Thyroid gland (tissue), 4 donors: ENCODE results near the gene ZNF385B. TPM values are rescaled to one million over a fixed set of nuclear protein-coding genes. Genes with fewer than 3 reads are reported as not detected.

Source experiments
- DNase-seq, 2 donors: peaks; one replicate each; pipeline ENCODE4 v3.0.0-alpha.2; 2019
- H3K27ac ChIP-seq, 3 donors: fragments of 200-600 bp; sonication (generic); 1 replicate in 2 of 3; 2 replicates in 1 of 3; pipeline ENCODE4 v1.5.1; 2016 to 2019; ENCODE audit warnings: mild to moderate bottlenecking in 1 of 3, moderate library complexity in 1 of 3
- H3K27me3 ChIP-seq: fragments of 200-600 bp; sonication (generic); one replicate; pipeline ENCODE4 v1.5.1; 2019
- H3K36me3 ChIP-seq, 2 donors: fragments of 200-600 bp; sonication (generic); one replicate each; pipeline ENCODE4 v1.5.1; 2016 to 2019
- H3K4me1 ChIP-seq, 2 donors: fragments of 200-600 bp; sonication (generic); one replicate each; pipeline ENCODE4 v1.5.1; 2017 to 2019
- H3K4me3 ChIP-seq, 3 donors: fragments of 200-600 bp; sonication (generic); replicated peaks in 1 of 3; 1 replicate in 2 of 3; 2 replicates in 1 of 3; pipeline ENCODE4 v1.5.1; 2016; ENCODE audit warnings: mild to moderate bottlenecking in 1 of 3
- H3K9me3 ChIP-seq: fragments of 200-600 bp; sonication (generic); one replicate; pipeline ENCODE4 v1.5.1; 2017
- POLR2A ChIP-seq, 2 donors: fragments of 450-650 bp; IDR thresholded peaks; one replicate each; pipeline ENCODE4 v1.6.1; 2017; ENCODE audit warnings: antibody characterized with exemption in 2 of 2, mild to moderate bottlenecking in 2 of 2, moderate library complexity in 1 of 2
- WGBS, 2 donors: methylation state at CpG; one replicate each; pipeline ENCODE4 v1.1.5; 2017; 5-methylcytosine and 5-hydroxymethylcytosine counted together
- intact Hi-C: fragments of 100-400 bp; cut with DNase I; formaldehyde crosslinking; loops from one replicate; pipeline ENCODE4 v1.15.1; 2023
- total RNA-seq, 4 donors: library from RNA; depleted of rRNA; stranded (reverse); fragments of >200 nt; gene quantifications; one replicate each; pipeline ENCODE4 v1.2.3, GENCODE V29; 2016
- TF ChIP-seq, protein P1 (sequence below), 6 experiments: fragments of 200-600 bp in 3 of 6; fragments of 450-650 bp in 3 of 6; sonication (generic) in 3 of 6; IDR thresholded peaks; one replicate each; pipeline ENCODE4 v1.5.1; 2016 to 2019; ENCODE audit warnings: antibody characterized with exemption in 6 of 6, mild to moderate bottlenecking in 2 of 6, inconsistent platforms in 1 of 6, moderate library complexity in 1 of 6

ZNF385B gene
- total RNA-seq, 4 donors from 2014 or later = 1.3 to 2.8 (median 1.8) TPM

DNA sequence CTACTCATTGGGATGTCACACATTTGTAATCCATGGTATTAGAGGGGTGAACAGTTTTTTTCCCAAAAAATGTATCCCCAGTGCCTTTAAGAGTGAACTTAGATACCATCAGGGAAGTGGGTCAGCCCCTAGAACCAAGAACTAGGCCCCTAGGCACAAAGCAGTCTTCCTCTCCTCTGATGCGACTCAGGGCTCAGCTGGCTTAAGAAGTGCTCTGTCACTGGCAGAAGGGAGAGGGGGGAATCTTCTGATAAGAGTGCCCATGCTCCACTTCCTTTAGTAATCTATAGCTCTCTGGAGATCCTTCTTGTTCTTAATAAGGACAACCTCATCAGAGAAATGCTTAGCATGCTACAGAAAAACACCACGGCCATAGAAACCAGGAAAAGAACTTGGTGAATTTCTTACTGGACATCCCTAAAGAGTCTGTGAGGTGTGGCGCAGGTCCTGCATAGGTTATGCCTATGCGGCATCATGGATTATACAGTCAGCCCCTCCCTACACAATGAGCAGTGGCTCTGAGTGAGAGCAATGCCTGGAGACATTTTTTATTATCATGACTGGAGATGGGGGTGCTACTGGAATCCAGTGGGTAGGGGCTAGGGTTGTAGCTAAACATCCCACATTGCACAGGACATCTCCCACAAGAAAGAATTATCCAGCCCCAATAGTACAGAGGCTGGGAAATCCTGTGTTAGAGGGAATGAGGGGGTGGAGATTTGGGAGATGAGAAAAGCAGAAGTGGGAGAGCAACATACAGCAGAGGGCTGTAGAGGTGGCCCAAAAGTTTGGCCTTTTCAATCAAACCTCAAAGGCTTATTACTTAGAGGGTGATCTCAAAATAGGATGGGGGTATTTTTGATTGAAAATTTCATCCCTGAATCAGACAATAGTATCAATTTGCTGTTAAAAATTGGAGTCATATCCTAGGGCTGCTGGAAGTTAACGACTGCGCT is 21.7 kb upstream of the ZNF385B start:
- no peak overlapping the region for H3K27ac ChIP-seq
- no peaks in the 10 kb centered on the region for H3K9me3 ChIP-seq
- H3K36me3 ChIP-seq = no peaks in the 10 kb centered on the region
- 82 to 87% methylated on average over 6 of the region's 6 CpGs for WGBS, 2 donors
- TF ChIP-seq POLR2A (IDR thresholded peaks at IDR 0.05) = no peak
- TF ChIP-seq, protein P1, sequence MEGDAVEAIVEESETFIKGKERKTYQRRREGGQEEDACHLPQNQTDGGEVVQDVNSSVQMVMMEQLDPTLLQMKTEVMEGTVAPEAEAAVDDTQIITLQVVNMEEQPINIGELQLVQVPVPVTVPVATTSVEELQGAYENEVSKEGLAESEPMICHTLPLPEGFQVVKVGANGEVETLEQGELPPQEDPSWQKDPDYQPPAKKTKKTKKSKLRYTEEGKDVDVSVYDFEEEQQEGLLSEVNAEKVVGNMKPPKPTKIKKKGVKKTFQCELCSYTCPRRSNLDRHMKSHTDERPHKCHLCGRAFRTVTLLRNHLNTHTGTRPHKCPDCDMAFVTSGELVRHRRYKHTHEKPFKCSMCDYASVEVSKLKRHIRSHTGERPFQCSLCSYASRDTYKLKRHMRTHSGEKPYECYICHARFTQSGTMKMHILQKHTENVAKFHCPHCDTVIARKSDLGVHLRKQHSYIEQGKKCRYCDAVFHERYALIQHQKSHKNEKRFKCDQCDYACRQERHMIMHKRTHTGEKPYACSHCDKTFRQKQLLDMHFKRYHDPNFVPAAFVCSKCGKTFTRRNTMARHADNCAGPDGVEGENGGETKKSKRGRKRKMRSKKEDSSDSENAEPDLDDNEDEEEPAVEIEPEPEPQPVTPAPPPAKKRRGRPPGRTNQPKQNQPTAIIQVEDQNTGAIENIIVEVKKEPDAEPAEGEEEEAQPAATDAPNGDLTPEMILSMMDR (IDR thresholded peaks at IDR 0.05) = no peak
- no peak overlapping the region for H3K4me3 ChIP-seq
- H3K27me3 ChIP-seq = no peaks in the 10 kb centered on the region
- no peak for DNase-seq
- intact Hi-C loops = no loop called here
- no peaks in the 10 kb centered on the region for H3K4me1 ChIP-seq

DNA sequence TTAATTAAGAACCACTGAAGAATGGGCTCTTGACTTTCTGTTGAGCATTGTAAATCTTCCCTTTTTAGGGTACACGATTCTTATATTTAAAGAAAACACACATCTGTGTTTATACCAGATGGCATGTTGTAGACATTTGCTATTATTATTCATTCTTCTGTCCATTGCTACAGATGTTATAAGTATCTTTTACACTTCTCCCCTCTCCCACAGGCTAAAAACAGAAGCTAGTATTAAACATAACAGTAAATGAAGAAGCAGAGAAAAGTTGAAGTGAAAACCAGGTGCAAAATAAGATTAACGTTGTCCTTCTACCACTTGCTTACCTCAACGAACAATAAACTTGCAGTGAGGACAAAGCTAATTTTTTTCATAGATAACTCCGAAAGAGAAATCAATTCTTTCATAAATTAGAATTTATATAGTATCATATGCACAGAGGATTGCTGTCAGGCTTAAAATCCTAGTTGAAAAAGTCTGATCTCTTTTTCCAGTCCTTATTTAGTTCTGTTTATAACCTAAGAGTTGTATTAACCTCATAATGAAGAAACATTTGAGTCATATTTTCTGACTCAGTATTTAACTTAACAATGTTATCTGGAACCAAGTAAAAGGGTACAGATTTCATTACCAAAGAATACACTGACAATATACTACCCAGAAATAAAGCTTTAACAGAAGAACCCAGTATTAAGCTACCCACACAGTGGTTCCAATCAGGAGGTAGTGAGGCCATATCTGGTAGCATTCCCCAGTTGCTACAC is 16.4 kb upstream of the ZNF385B start:
- TF ChIP-seq, protein P1 (IDR thresholded peaks at IDR 0.05) = no peak
- TF ChIP-seq POLR2A (IDR thresholded peaks at IDR 0.05) = no peak
- H3K4me3 ChIP-seq = no peak overlapping the region
- no peak for DNase-seq
- no peaks in the 10 kb centered on the region for H3K4me1 ChIP-seq
- 88 to 92% methylated on average over 4 of the region's 4 CpGs for WGBS, 2 donors
- H3K27me3 ChIP-seq = no peaks in the 10 kb centered on the region
- intact Hi-C loops = no loop called here
- no peak overlapping the region for H3K27ac ChIP-seq
- no peaks in the 10 kb centered on the region for H3K9me3 ChIP-seq
- H3K36me3 ChIP-seq = no peaks in the 10 kb centered on the region

DNA sequence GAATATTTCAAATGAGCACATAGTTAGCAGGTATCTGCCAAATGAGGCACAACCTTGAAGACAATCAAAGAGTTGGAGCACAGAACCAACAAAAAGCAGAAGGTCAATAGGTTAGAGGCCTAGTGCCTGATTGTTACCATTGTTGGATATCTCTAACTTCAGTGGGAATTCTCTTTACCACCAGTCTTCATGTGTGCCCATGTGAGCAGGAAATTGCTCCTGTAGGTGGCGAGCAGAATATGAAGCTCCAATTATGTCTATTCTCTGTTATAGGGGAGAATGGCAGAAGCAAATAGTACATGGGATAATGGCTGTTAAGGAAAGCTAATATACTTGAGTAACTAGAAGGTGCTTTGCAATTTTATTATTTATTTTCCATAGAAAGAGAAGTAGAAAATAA is 14.9 kb upstream of the ZNF385B start:
- 75 to 88% methylated on average over 1 of the region's 1 CpG for WGBS, 2 donors
- Histone ChIP-seq H3K4me3 (no peak overlapping the region), H3K27ac (no peak overlapping the region), H3K4me1 (no peaks in the 10 kb centered on the region), H3K27me3 (no peaks in the 10 kb centered on the region), H3K36me3 (no peaks in the 10 kb centered on the region), H3K9me3 (no peaks in the 10 kb centered on the region)
- TF ChIP-seq POLR2A (IDR thresholded peaks at IDR 0.05) = no peak
- TF ChIP-seq, protein P1 (IDR thresholded peaks at IDR 0.05) = no peak
- DNase-seq = no peak
- intact Hi-C loops = no loop called here

DNA sequence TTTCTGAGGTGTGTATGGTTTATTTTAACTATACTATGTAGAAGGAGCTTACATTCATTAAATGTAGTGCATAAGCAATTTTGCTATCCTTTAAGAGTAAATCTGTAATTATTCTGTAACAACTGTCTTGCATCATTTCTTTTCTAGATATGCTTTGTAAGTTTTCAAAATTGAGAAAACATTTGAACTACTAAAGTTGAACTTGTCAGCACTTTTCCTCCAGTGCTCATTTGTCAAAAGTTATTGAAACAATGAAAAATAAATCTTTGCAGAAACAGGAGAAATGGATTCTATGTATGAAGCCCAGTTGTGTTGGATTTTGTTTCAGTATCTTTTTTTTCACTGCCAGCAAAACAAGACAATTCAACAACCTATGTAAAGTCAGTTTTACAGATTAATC is 14.5 kb upstream of the ZNF385B start:
- intact Hi-C loops = no loop called here
- no peak for DNase-seq
- Histone ChIP-seq H3K27me3 (no peaks in the 10 kb centered on the region), H3K36me3 (no peaks in the 10 kb centered on the region), H3K4me1 (no peaks in the 10 kb centered on the region), H3K4me3 (no peak overlapping the region), H3K9me3 (no peaks in the 10 kb centered on the region), H3K27ac (no peak overlapping the region)
- TF ChIP-seq POLR2A (IDR thresholded peaks at IDR 0.05) = no peak
- TF ChIP-seq, protein P1 (IDR thresholded peaks at IDR 0.05) = no peak
